GM18870 (cell line): ENCODE results near the gene C5AR2.
"Not testable (repeated sequence)": the region's sequence is repeated elsewhere in the genome, so short reads cannot be mapped to it uniquely, and the experiment has no call there.

Experiments
- ATAC-seq: cut with Tn5 transposase; IDR thresholded peaks from one replicate; pipeline ENCODE4 v1.9.1; 2021; ENCODE audit warnings: moderate library complexity; ENCODE audit not compliant: unreplicated experiment

The C5AR2 gene

GRCh38 chr19:47384533-47384932 lies 52.6 kb downstream of the C5AR2 start:
- ATAC-seq = not testable (repeated sequence)

GRCh38 chr19:47386582-47386981 lies 54.6 kb downstream of the C5AR2 start:
- ATAC-seq = not testable (repeated sequence)

GRCh38 chr19:47387623-47388022 lies 55.6 kb downstream of the C5AR2 start:
- not testable (repeated sequence) for ATAC-seq

- not testable (repeated sequence) for ATAC-seq
These were observed 56.7 kb downstream of the C5AR2 start for GRCh38 chr19:47388721-47389120.

GRCh38 chr19:47389150-47389556 lies 57.2 kb downstream of the C5AR2 start:
- no peak for ATAC-seq

- ATAC-seq = no peak
These were observed 58.8 kb downstream of the C5AR2 start for GRCh38 chr19:47390533-47391488.

- no peak for ATAC-seq
These were observed 59.7 kb downstream of the C5AR2 start for GRCh38 chr19:47391510-47392223.
